Left renal pelvis (tissue), 4 donors: Measurements from ENCODE around the gene PKP1. TPM values are rescaled to one million over a fixed set of nuclear protein-coding genes. Genes with fewer than 3 reads are reported as not detected.

ENCODE experiments used
- polyA plus RNA-seq, 4 donors: library from polyadenylated mRNA; unstranded; fragments of 120-200 nt; gene quantifications; one replicate each; pipeline ENCODE4 v1.2.1, GENCODE V29; 2013; ENCODE audit not compliant: insufficient read length in 4 of 4

PKP1 gene
- polyA plus RNA-seq, 4 donors = 0.09 to 0.40 (median 0.13) TPM

Other genes starting within 250 kb of the PKP1 start
- gene CACNA1S, start 171.1 kb upstream of the PKP1 start, polyA plus RNA-seq = under 1 TPM; 0.03 to 0.40 (median 0.29) TPM
- gene ASCL5, start 156.3 kb upstream of the PKP1 start, polyA plus RNA-seq = under 1 TPM in 3 of 4 donors, not detected in 1; 0.11 to 0.20 (median 0.17) TPM
- 100 to 1,000 TPM; 116 to 160 (median 145) TPM for gene TMEM9, start 129.0 kb upstream of the PKP1 start, polyA plus RNA-seq
- gene IGFN1, start 92.7 kb upstream of the PKP1 start, polyA plus RNA-seq = 10 to 100 TPM in 1 of 4 donors, 1 to 10 TPM in 1, under 1 TPM in 2; 0.46 to 10.6 (median 1.2) TPM
- gene TNNT2, start 94.2 kb downstream of the PKP1 start, polyA plus RNA-seq = 10 to 100 TPM; 18.9 to 66.5 (median 56.1) TPM
- gene LAD1, start 115.8 kb downstream of the PKP1 start, polyA plus RNA-seq = 10 to 100 TPM in 3 of 4 donors, under 1 TPM in 1; 0.60 to 38.6 (median 29.7) TPM
- gene TNNI1, start 138.2 kb downstream of the PKP1 start, polyA plus RNA-seq = 10 to 100 TPM in 3 of 4 donors, 1 to 10 TPM in 1; 4.2 to 64.8 (median 54.2) TPM
- gene PHLDA3, start 185.7 kb downstream of the PKP1 start, polyA plus RNA-seq = 10 to 100 TPM in 3 of 4 donors, 1 to 10 TPM in 1; 9.2 to 36.1 (median 13.6) TPM
- gene CSRP1, start 223.6 kb downstream of the PKP1 start, polyA plus RNA-seq = 100 to 1,000 TPM; 137 to 415 (median 143) TPM